AG04450 (cell line): ENCODE data around the gene DKKL1. TPM values are rescaled to one million over a fixed set of nuclear protein-coding genes. Genes with fewer than 3 reads are reported as not detected.
"Not testable (repeated sequence)": the region's sequence is repeated elsewhere in the genome, so short reads cannot be mapped to it uniquely, and the experiment has no call there.

Source experiments
- CTCF ChIA-PET: fragments of 300-600, 350-600 bp; formaldehyde crosslinking; extraction: SDS; loops from one replicate; lab custom pipeline; 2022; ENCODE audit warnings: antibody characterized with exemption, inconsistent platforms; lab: Charles Lee
- POLR2A ChIA-PET: fragments of 350-600 bp; formaldehyde crosslinking; extraction: SDS; loops from one replicate; lab custom pipeline; 2021; ENCODE audit warnings: antibody characterized with exemption, inconsistent platforms; lab: Yijun Ruan, JAX
- DNase-seq: peaks from one replicate; pipeline ENCODE4 v3.0.0-alpha.2; 2011; ENCODE audit warnings: low read depth, low spot score
- H3K27ac ChIP-seq: one replicate; pipeline ENCODE4 v1.5.1; 2012; ENCODE audit warnings: low read depth, low read length, control low read depth
- H3K27me3 ChIP-seq: one replicate; pipeline ENCODE4 v1.6.0; 2012; ENCODE audit warnings: low read length; ENCODE audit not compliant: control insufficient read depth, insufficient read depth
- H3K4me3 ChIP-seq: 2 replicates; pipeline ENCODE4 v1.5.1; 2011; ENCODE audit warnings: mild to moderate bottlenecking, low read depth, low read length, control low read depth
- H3K9me3 ChIP-seq: 2 replicates; pipeline ENCODE4 v1.5.1; 2012; ENCODE audit warnings: low read length; ENCODE audit not compliant: control insufficient read depth, insufficient read depth
- polyA plus RNA-seq: library from polyadenylated mRNA; depleted of rRNA; stranded (reverse); fragments of >200 nt; gene quantifications from 2 replicates; pipeline ENCODE4 v1.2.3, GENCODE V29; 2011
- TF ChIP-seq, protein P1 (sequence below): IDR thresholded peaks from 2 replicates; pipeline ENCODE4 v1.5.1; 2011; ENCODE audit warnings: low read depth, low read length, control low read depth, inconsistent platforms

Gene DKKL1
- polyA plus RNA-seq, 1 experiment, result 0.14 TPM

DNA sequence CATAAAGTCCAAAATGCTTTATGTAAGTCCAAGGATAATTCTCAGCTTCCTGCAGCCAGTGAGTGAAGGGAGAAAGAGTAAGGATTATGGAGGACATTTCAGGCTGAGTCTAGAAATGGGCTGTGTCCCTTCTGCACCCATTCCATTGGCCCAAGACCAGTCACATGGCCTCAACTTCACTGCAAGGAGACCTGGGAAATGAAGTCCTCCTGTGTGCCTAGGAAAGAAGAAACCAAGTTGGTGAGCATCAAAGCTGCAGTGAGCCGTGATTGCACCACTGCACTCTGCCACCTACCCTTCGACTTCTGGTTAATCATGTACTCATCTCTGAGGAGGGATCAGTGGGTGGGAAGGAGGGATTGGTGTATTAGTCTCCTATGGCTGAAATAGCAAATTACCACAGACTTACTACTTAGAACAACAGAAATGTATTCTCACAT lies 32.0 kb upstream of the DKKL1 start:
- Histone ChIP-seq H3K4me3 (no peak overlapping the region), H3K9me3 (no peaks in the 10 kb centered on the region), H3K27ac (no peak overlapping the region), H3K27me3 (no peaks in the 10 kb centered on the region)
- no peak for DNase-seq
- ChIA-PET POLR2A (interaction anchor here (0.6 kb wide), 1 partner anchor 86 kb away, joined by 3 read pairs; no protein-coding TSS in a partner anchor), CTCF (interaction anchor here (1.2 kb wide), 1 partner anchor 26 kb away, joined by 3 read pairs; no protein-coding TSS in a partner anchor)
- TF ChIP-seq, protein P1, sequence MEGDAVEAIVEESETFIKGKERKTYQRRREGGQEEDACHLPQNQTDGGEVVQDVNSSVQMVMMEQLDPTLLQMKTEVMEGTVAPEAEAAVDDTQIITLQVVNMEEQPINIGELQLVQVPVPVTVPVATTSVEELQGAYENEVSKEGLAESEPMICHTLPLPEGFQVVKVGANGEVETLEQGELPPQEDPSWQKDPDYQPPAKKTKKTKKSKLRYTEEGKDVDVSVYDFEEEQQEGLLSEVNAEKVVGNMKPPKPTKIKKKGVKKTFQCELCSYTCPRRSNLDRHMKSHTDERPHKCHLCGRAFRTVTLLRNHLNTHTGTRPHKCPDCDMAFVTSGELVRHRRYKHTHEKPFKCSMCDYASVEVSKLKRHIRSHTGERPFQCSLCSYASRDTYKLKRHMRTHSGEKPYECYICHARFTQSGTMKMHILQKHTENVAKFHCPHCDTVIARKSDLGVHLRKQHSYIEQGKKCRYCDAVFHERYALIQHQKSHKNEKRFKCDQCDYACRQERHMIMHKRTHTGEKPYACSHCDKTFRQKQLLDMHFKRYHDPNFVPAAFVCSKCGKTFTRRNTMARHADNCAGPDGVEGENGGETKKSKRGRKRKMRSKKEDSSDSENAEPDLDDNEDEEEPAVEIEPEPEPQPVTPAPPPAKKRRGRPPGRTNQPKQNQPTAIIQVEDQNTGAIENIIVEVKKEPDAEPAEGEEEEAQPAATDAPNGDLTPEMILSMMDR, result no peak

DNA sequence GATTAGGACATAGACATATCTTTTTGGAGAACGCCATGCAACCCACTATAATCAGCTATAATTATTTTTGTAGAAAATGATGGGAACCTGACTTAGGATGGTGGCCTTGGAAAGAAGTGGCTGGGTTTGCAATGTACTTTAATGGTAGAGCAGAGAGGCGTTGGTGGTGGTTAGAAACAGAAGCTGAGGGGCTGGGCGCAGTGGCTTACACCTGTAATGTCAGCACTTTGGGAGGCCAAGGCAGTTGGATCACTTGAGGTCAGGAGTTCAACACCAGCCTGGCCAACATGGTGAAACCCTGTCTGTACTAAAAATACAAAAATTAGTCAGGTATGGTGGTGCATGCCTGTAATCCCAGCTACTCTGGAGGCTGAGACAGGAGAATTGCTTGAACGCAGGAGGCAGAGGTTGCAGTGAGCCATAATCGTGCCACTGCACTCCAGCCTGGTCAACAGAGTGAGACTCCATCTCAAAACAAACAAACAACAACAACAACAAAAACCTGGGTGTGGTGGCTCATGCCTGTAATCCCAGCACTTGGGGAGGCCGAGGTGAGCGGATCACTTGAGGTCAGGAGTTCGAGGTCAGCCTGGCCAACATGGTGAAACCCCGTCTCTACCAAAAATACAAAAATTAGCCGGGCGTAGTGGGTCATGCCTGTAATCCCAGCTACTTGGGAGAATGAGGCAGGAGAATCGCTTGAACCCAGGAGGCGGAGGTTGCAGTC lies 30.8 kb upstream of the DKKL1 start:
- not testable (repeated sequence) for H3K4me3 ChIP-seq, H3K27me3 ChIP-seq, H3K27ac ChIP-seq, H3K9me3 ChIP-seq, DNase-seq
- CTCF ChIA-PET, result interaction anchor here (1.3 kb wide), 1 partner anchor 107 kb away, joined by 4 read pairs; no protein-coding TSS in a partner anchor
- POLR2A ChIA-PET, result interaction anchor here (0.7 kb wide), 1 partner anchor 366 kb away, joined by 3 read pairs; no protein-coding TSS in a partner anchor

DNA sequence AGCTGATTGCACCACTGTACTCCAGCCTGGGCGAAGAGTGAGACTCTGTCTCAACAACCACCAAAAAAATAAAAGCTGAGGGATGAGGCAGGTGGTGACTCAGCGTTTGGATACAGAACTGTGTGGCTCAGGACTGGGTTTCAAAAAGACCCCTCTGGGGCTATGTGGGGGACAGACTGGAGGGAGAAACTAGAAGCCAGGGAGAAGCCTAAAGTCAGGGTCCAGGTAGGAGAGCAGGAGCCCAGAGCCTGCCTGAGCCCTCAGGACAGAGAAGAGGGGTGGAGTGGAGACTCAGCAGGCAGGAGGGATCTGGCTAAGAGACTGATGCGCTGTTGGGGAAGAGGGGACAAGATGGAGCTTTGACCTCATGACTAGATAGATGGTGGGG lies 30.3 kb upstream of the DKKL1 start:
- Histone ChIP-seq H3K4me3 (no peak overlapping the region), H3K27ac (no peak overlapping the region), H3K9me3 (no peaks in the 10 kb centered on the region), H3K27me3 (no peaks in the 10 kb centered on the region)
- TF ChIP-seq, protein P1, result no peak
- POLR2A ChIA-PET, result interaction anchor here (0.7 kb wide), 1 partner anchor 366 kb away, joined by 3 read pairs; no protein-coding TSS in a partner anchor
- no peak for DNase-seq
- CTCF ChIA-PET, result interaction anchor here (1.3 kb wide), 1 partner anchor 108 kb away, joined by 4 read pairs; no protein-coding TSS in a partner anchor

DNA sequence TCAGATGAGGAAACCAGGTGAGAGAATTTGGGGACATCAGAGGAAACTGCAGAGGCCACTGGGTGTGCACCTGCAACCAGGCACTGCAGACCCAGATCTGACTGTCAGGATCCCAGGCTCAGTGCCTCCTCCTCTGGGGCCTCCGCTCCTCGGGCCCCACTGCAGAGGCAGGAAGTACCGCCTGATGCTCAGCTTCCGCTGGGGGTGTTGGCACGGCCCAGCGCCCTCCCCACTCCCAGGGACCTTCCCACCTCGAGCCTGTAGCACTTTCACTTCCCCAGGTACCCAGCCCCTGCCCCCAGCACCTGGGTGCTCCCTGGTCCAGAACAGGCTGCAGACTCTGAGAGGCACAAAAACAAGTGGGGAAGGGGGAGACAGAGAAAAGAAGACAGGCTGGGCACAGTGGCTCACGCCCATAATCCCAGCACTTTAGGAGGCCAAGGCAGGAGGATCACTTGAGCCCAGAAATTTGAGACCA lies 29.8 kb upstream of the DKKL1 start:
- Histone ChIP-seq H3K4me3 (no peak overlapping the region), H3K27ac (no peak overlapping the region), H3K9me3 (no peaks in the 10 kb centered on the region), H3K27me3 (no peaks in the 10 kb centered on the region)
- TF ChIP-seq, protein P1, result no peak
- CTCF ChIA-PET, result no interaction called here
- DNase-seq, result no peak
- POLR2A ChIA-PET, result interaction anchor here (0.6 to 0.7 kb wide), 2 partner anchors 258 to 365 kb away, joined by 3 to 8 read pairs; no protein-coding TSS in a partner anchor

DNA sequence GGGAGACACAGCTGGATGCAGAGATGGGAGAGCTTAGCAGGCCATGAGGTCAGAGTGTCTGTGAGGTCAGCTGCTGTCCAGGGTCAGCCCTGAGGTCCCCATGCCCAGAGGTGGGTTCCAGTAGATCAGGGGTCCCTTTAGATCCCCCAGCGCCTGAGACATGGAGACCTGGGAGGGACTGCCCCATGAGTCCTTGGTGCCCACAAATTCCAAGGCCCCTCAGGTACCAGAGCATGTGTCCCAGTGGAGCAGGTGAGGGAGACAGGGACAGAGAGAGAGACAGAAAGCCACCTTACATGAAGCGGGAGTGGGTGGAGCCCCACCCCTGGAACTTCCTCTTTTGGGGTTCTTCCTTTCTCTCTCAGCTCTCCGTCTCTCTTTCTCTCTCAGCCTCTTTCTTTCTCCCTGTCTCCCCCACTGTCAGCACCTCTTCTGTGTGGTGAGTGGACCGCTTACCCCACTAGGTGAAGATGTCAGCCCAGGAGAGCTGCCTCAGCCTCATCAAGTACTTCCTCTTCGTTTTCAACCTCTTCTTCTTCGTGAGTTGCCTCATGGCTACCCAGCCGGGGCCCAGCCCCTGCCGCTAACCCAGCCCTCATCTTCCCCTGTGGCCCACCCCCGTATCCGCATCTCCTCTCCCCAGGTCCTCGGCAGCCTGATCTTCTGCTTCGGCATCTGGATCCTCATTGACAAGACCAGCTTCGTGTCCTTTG lies 28.4 kb upstream of the DKKL1 start, which contains the start of gene CD37:
CD37 (plus strand) TSS at position 336 of the 713 bp plus-strand sequence; CDS start at position 471, 135 bp downstream.
- Histone ChIP-seq H3K27ac (no peak within 1 kb of the TSS), H3K4me3 (no peak within 1 kb of the TSS), H3K9me3 (peaks cover 9% of the 10 kb centered on the region; the same call in 1 of the 2 replicates), H3K27me3 (no peaks in the 10 kb centered on the region)
- TF ChIP-seq, protein P1, result no peak
- ChIA-PET CTCF (no interaction called here), POLR2A (interaction anchor here (0.8 kb wide), 1 partner anchor 13 kb away, joined by 4 read pairs; no protein-coding TSS in a partner anchor)
- no peak for DNase-seq
